NCI-H345 treated with DMSO at 0.1 percent for 48 hours (cell line): Measurements from ENCODE around the gene CTH.
"Not testable (repeated sequence)": the region's sequence is repeated elsewhere in the genome, so short reads cannot be mapped to it uniquely, and the experiment has no call there.

ENCODE experiments used
- DNase-seq: peaks from one replicate; lab custom pipeline; 2025; ENCODE audit not compliant: unreplicated experiment; lab: John Stamatoyannopoulos, UW

Gene CTH

GRCh38 chr1:70449049-70449448, 38.0 kb downstream of the CTH start:
- no peak for DNase-seq

GRCh38 chr1:70452164-70452939, 41.3 kb downstream of the CTH start:
- not testable (repeated sequence) for DNase-seq

DNA sequence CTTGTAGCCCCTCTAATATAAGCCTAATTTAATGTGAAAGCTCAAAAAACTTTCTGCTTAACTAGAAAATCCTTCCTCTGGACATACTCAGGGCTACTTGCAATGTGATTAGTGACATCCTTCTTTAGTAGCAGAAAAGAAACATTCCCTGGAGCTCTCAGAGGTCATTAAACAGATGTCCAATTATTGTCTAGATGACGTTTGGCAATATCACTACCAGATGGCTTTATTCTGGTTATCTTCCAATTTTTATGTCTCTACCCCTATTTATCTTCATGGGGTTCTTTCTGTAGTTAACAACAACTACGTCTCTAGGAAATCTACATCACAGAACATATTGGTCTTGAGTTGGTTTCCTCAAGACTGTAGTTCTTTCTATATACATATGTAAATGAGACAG, 44.2 kb downstream of the CTH start:
- no peak for DNase-seq

GRCh38 chr1:70458131-70458530, 47.1 kb downstream of the CTH start:
- no peak for DNase-seq

DNA sequence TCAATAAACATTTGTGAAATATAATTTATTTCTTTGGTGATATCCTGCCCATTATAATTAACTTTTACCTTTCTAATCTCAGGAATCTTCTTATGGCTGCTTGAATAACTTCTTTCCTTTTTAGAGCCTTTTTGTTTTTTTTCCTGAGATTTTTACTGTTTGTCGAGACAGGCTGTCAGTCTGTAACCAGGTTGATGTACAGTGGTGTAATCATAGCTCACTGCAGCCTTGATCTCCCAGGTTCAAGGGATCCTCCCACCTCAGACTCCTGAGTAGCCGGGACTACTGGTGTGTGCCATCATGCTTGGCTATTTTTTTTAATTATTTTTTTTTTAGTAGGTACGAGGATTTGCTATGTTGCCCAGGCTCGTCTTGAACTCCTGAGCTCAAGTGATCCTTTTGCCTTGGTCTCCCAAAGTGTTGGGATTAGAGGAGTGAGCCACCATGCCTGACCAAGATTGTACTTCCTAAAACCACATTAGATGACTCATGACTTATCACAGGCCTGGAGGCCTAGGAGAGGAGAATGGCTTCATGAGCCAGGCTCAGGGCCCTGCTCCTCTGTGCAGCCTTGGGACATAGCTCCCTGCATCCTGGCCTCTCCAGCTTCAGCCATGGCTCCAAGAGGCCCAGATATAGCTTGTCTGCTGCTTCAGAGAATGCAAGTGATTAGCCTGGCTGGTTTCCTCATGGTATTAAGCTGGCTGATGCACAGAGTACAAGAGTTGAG, 48.6 kb downstream of the CTH start:
- no peak for DNase-seq

DNA sequence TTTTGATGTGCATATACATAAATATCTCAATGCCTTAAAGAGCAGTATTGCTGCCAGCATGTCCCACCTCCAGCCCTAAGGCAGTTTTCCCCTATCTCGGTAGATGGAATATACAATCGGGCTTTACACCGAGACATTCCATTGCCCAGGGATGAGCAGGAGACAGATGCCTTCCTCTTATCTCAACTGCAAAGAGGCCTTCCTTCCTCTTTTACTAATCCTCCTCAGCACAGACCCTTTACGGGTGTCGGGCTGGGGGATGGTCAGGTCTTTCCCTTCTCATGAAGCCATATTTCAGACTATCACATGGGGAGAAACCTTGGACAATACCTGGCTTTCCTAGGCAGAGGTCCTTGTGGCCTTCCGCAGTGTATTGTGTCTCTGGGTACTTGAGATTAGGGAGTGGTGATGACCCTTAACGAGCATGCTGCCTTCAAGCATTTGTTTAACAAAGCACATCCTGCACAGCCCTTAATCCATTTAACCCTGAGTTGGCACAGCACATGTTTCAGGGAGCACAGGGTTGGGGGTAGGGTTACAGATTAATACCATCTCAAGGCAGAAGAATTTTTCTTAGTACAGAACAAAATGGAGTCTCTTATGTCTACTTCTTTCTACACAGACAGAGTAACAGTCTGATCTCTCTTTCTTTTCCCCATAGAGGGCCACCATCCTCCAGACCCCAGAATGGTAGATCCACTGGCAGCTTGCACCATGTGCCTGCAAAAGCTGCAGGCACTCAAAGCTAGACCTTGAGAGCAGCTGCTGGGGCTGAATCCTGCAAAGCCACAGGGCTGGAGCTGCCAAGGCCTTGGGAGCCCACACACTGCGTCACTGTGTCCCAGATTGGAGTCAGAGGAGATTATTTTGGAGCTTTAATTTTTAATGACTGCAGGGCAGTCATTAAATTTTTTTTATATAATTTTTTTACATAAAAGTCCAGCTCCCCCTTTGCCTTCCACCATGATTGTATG, 50.0 kb downstream of the CTH start:
- DNase-seq, result not testable (repeated sequence)

- no peak for DNase-seq
Measured at GRCh38 chr1:70462611-70463010, 51.5 kb downstream of the CTH start.

- DNase-seq, result no peak
Measured at GRCh38 chr1:70465911-70466310, 54.8 kb downstream of the CTH start.

DNA sequence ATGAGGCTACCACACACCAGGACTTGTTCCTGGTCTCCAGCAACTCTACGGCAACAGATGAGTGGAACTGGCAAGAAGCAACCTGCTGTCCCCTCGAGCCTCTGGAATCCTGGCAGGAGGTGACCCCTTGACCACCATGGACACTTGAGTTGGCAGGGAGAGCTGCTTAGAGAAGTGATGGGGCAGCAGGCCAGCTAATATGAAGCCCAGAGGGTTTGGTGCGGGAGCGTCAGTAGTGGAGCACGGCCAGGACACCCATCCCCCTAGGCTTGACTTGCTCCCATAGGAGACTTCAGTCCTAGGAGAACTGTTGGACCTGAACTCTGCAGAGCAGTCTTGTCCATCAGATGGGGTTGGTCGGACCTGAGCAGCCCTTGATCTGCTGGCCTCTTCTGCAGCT, 56.5 kb downstream of the CTH start:
- no peak for DNase-seq

DNA sequence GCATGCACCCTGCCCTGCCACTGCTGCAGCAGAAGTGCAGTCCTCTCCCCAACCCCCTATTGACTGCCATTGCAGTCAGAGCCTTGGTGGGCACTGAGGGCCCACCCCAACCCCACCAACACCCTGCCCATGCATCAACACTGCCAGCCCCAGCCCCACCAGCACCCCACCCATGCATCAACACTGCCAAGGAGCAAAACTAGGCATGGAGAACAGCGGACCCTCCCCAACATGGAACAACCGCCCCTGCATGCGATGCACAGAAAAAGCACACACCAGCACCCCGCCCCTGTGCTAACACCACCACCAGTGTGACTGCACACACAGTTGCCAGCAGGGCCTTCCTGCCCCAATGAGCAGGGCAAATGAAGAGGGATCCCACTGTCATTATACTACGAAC, 57.1 kb downstream of the CTH start:
- DNase-seq, result no peak

- DNase-seq, result not testable (repeated sequence)
Measured at GRCh38 chr1:70469184-70469583, 58.1 kb downstream of the CTH start.

DNA sequence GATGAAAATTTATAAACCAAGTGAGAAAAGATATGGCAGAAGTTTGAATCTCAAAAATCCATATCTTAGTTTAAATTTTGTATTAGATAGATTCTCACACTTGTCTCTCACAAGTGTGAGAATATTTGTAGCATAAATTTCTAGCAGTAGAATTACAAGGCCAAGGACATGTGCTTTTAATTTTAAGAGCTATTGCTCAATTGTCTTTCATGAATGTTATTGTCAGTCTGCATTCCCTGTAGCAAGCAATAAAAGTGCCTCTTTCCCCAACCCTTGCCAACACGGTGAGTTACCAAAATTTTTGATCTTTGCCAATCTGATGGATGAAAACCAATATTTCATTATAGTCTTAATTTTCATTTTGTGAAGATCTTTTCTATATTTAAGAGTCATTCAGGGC, 64.0 kb downstream of the CTH start:
- no peak for DNase-seq

GRCh38 chr1:70477090-70477489, 66.0 kb downstream of the CTH start:
- no peak for DNase-seq

DNA sequence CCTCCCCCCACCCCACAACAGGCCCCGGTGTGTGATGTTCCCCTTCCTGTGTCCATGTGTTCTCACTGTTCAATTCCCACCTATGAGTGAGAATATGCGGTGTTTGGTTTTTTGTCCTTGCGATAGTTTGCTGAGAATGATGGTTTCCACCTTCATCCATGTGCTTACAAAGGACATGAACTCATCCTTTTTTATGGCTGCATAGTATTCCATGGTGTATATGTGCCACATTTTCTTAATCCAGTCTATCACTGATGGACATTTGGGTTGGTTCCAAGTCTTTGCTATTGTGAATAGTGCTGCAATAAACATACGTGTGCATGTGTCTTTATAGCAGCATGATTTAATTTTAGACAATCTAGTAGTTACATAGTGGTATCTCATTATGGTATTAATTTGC, 66.8 kb downstream of the CTH start:
- DNase-seq, result not testable (repeated sequence)

DNA sequence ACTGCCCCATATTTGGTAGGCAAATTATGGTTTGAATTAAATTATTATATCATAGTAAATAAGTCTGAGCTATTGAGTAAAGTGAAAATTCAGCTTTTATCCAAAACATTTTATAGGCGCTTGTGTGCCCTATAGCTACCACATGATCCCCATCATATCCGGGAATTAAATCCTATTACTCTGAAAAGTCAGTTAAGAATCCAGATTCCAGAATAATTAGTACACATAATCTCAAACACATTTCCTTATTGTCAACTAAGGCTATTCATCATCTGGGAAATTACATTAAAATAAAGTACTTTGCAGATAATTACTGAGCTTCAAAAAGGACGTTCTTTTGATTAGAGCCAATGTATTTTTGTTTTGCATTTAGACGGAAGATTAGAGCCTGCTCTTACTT, 72.3 kb downstream of the CTH start:
- no peak for DNase-seq

GRCh38 chr1:70485624-70486023, 74.6 kb downstream of the CTH start:
- no peak for DNase-seq

DNA sequence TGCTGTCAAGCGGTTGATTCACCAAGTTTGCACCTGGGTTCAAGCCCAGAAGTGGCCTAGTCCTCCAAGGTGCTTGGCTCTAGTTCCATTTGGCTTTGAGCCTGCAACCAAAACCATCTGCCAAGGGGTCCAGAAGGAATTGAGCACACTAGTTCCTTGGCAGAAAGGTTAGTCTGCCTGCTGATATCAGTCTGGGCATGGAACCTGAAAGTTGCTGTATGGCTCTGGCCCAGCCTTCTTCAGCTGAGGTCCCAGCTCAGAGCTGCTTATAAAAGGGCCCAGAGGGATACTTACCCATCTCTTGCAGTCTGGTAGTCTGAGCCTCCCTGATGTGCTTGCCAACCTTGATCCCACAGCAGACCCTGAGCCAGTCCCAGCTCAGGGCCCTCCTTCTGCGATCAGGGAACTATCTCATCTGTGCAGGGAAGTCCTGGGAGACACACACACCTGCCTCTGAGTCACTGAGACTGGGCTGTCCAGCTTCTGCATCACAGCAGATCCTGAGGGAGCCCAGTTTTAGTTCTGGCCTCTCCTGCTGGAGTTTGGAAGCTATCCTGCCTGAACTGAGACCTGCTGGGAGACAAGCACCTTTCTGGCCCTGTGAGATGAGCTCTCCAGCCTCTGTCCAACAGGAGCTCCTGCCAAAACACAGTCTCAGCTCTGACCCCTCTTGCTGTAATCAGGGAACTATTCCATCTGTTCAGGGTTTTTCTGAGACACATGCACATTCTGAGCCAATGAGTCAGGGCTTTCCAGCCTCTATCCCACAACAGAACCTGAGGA, 75.8 kb downstream of the CTH start:
- no peak for DNase-seq

GRCh38 chr1:70487459-70487815, 76.4 kb downstream of the CTH start:
- DNase-seq, result no peak

DNA sequence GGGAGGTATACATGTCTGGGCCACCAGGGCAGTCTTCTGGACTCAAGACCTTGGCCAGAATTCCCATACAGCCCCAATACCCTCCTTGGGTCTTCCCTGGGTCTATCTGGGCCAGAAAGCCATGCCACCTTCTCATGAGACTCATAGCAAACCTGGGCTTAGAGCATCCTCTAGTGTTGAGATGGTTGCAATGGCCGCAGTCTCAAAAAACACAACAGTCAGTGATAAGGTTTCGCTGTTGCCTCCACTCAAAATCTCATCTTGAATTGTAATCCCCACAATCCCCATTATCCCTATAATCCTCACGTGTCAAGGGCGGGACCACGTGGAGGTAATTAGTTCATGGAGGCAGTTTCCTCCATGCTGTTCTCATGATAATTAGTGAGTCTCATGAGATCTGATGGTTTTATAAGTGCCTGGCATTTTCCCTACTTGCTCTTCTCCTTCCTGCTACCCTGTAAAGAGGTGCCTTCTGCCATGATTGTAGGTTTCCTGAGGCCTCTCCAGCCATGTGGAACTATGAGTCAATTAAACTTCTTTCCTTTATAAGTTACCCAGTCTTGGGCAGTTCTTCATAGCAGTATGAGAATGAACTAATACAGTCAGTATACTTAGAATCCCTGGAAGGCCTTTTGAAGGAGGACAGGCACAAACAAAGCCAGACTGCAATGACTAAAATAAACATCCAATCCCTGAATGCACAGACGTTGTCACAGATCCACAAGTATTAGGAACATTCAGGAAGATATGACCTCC, 77.0 kb downstream of the CTH start:
- no peak for DNase-seq
